ENCODE results near the gene B4GALT1.
"Not testable (repeated sequence)": the region's sequence is repeated elsewhere in the genome, so short reads cannot be mapped to it uniquely, and the experiment has no call there.

B4GALT1 gene

GRCh38 chr9:33099754-33100153 lies 67.4 kb downstream of the B4GALT1 start:
- Histone ChIP-seq H3K9me3 (ENCODE audit: severe bottlenecking) (no peaks in the 10 kb centered on the region), H3K27ac (no peak overlapping the region), H3K27me3 (ENCODE audit: insufficient read depth, low read depth, severe bottlenecking) (no peaks in the 10 kb centered on the region), H3K4me3 (ENCODE audit: low read depth, low read length) (no peak overlapping the region), H3K36me3 (no peaks in the 10 kb centered on the region)
- DNase-seq, result no peak
- TF ChIP-seq CTCF (IDR thresholded peaks at IDR 0.05; ENCODE audit: low read depth, low read length), result no peak

GRCh38 chr9:33097192-33097591 lies 69.9 kb downstream of the B4GALT1 start:
- Histone ChIP-seq H3K9me3 (ENCODE audit: severe bottlenecking) (no peaks in the 10 kb centered on the region), H3K4me3 (ENCODE audit: low read depth, low read length) (no peak overlapping the region), H3K27ac (no peak overlapping the region), H3K27me3 (ENCODE audit: insufficient read depth, low read depth, severe bottlenecking) (no peaks in the 10 kb centered on the region), H3K36me3 (no peaks in the 10 kb centered on the region)
- no peak for DNase-seq
- no peak for TF ChIP-seq CTCF (IDR thresholded peaks at IDR 0.05; ENCODE audit: low read depth, low read length)

- H3K36me3 ChIP-seq, result no peaks in the 10 kb centered on the region
- H3K27ac ChIP-seq, result no peak overlapping the region
- H3K27me3 ChIP-seq (ENCODE audit: insufficient read depth, low read depth, severe bottlenecking), result no peaks in the 10 kb centered on the region
- H3K4me3 ChIP-seq (ENCODE audit: low read depth, low read length), result no peak overlapping the region
- no peak for TF ChIP-seq CTCF (IDR thresholded peaks at IDR 0.05; ENCODE audit: low read depth, low read length)
- DNase-seq, result no peak
- no peaks in the 10 kb centered on the region for H3K9me3 ChIP-seq (ENCODE audit: severe bottlenecking)
Measured at GRCh38 chr9:33092634-33093033, 74.5 kb downstream of the B4GALT1 start.

- H3K27ac ChIP-seq; H3K27me3 ChIP-seq (ENCODE audit: insufficient read depth, low read depth, severe bottlenecking); H3K36me3 ChIP-seq; H3K9me3 ChIP-seq (ENCODE audit: severe bottlenecking); DNase-seq; H3K4me3 ChIP-seq (ENCODE audit: low read depth, low read length): not testable (repeated sequence)
Measured at GRCh38 chr9:33085672-33086071, 81.5 kb downstream of the B4GALT1 start.

GRCh38 chr9:33082538-33083326 lies 84.4 kb downstream of the B4GALT1 start:
- Histone ChIP-seq H3K9me3 (ENCODE audit: severe bottlenecking) (peaks cover 3% of the 10 kb centered on the region), H3K4me3 (ENCODE audit: low read depth, low read length) (no peak overlapping the region), H3K27ac (no peak overlapping the region), H3K36me3 (no peaks in the 10 kb centered on the region), H3K27me3 (ENCODE audit: insufficient read depth, low read depth, severe bottlenecking) (no peaks in the 10 kb centered on the region)
- no peak for TF ChIP-seq CTCF (IDR thresholded peaks at IDR 0.05; ENCODE audit: low read depth, low read length)
- no peak for DNase-seq

- H3K27ac ChIP-seq, result no peak overlapping the region
- H3K4me3 ChIP-seq (ENCODE audit: low read depth, low read length), result no peak overlapping the region
- no peak for DNase-seq
- H3K36me3 ChIP-seq, result no peaks in the 10 kb centered on the region
- H3K9me3 ChIP-seq (ENCODE audit: severe bottlenecking), result peaks cover 3% of the 10 kb centered on the region
- no peaks in the 10 kb centered on the region for H3K27me3 ChIP-seq (ENCODE audit: insufficient read depth, low read depth, severe bottlenecking)
- TF ChIP-seq CTCF (IDR thresholded peaks at IDR 0.05; ENCODE audit: low read depth, low read length), result no peak
Measured at GRCh38 chr9:33082128-33082527, 85.0 kb downstream of the B4GALT1 start.
